Skeletal muscle cell (primary cell): ENCODE results near the gene G6PC2.

ENCODE experiments used
- DNase-seq: peaks from one replicate; pipeline ENCODE4 v3.0.0-alpha.2; 2010; ENCODE audit warnings: low read depth
- H3K4me3 ChIP-seq: 2 replicates; pipeline ENCODE4 v1.5.1; 2011; ENCODE audit warnings: low read depth, mild to moderate bottlenecking, control low read depth, low read length, moderate library complexity

The G6PC2 gene

GRCh38 chr2:168939061-168939460, 38.0 kb downstream of the G6PC2 start:
- no peak for DNase-seq
- H3K4me3 ChIP-seq: no peak overlapping the region

DNA sequence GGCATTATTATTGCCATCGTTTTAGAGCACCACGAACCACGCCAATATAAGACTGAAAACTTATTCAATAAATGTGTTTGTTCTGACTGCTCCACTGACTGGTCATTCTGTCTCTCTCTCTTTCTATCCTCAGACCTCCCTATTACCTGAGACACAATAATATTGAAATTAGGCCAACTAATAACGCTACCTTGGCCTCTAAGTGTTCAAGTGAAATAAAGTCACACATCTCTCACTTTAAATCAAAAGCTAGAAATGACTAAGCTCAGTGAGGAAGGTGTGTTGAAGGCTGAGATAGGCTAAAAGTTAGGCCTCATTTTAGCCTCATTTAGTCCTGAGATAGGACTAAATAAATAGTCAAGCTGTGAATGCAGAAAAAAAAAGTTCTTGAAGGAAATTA, 38.8 kb downstream of the G6PC2 start:
- no peak for DNase-seq
- H3K4me3 ChIP-seq: no peak overlapping the region

DNA sequence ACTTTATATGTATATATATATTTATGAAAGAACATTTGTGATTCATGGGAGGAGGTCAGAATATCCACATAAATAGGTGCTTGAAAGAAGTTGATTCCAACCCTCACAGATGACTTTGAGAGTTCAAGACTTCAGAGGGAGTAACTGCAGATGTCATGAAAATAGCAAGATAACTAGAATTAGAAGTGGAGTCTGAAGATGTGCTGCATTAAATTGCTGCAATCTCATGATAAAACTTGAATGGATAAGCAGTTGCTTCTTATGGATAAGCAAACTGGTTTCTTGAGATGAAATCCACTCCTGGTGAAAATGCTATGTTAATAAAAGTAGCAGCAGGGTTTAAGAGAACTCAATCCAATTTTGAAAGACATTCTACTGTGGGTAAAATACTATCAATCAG, 40.2 kb downstream of the G6PC2 start:
- no peak overlapping the region for H3K4me3 ChIP-seq
- no peak for DNase-seq

DNA sequence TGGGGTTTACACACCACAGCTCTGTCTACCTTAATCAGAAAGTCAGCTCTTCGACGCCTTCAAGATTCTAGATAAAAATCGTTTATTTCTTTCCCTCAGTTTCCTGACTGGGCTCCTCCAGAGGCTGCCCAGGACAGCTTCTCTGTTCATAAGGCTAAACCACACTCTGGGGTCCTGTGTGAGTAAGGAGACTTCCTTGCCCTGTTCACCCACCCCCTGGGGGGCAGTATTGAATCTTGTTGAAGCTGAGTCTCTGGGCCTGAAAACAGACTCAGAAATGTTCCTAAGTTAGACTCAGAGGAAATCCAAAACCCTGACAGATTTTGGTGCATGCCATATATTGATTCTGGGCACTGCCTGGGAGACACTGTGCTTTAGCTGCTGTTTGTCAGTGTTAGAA, 43.0 kb downstream of the G6PC2 start:
- no peak for DNase-seq
- H3K4me3 ChIP-seq: no peak overlapping the region

GRCh38 chr2:168945508-168945907, 44.4 kb downstream of the G6PC2 start:
- DNase-seq: no peak
- no peak overlapping the region for H3K4me3 ChIP-seq

GRCh38 chr2:168948621-168949212, 47.6 kb downstream of the G6PC2 start:
- no peak for DNase-seq
- no peak overlapping the region for H3K4me3 ChIP-seq

GRCh38 chr2:168949324-168949723, 48.2 kb downstream of the G6PC2 start:
- DNase-seq: no peak
- H3K4me3 ChIP-seq: no peak overlapping the region

- no peak overlapping the region for H3K4me3 ChIP-seq
- no peak for DNase-seq
Measured at GRCh38 chr2:168951871-168952270, 50.8 kb downstream of the G6PC2 start.

- no peak overlapping the region for H3K4me3 ChIP-seq
- DNase-seq: no peak
Measured at GRCh38 chr2:168952424-168952823, 51.3 kb downstream of the G6PC2 start.

DNA sequence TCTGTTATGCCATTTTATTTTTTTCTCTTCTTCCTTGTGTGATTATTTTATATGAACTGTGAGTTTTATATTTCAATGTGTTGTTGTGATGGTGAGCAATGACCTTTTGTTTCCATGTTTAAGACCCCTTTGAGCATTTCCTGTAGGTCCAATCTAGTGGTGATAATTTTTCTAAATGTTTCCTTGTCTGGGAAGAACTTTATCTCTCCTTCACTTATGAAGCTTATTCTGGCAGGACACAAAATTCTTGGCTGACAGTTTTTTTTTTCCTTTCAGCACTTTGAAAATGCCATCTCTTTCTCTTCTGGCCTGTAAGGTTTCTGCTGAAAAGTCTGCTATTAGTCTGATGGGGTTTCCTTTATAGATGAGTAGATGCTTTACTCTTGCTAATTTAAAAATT, 53.2 kb downstream of the G6PC2 start:
- H3K4me3 ChIP-seq: no peak overlapping the region
- no peak for DNase-seq

DNA sequence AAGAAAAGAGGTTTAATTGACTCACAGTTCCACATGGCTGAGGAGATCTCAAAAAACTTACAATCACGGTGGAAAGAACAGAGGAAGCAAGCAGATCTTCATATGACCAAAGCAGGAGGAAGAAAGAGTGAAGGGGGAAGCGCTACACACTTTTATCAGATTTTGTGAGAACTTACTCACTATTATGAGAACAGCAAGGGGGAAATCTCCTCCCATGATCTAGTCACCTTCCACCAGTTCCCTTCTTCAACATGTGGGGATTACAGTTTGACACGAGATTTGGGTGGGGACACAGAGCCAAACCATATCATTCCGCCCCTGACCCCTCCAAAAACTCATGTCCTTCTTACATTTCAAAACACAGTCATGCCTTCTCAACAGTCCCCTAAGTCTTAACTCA, 54.2 kb downstream of the G6PC2 start:
- no peak for DNase-seq
- no peak overlapping the region for H3K4me3 ChIP-seq

GRCh38 chr2:168956392-168956791, 55.3 kb downstream of the G6PC2 start:
- no peak for DNase-seq
- H3K4me3 ChIP-seq: no peak overlapping the region
